HL-60 (cell line): Measurements from ENCODE around the gene AFAP1L2.

Experiments
- GABPA ChIP-seq: IDR thresholded peaks from 2 replicates; pipeline ENCODE4 v1.6.1; 2012; ENCODE audit warnings: low read depth
- POLR2AphosphoS5 ChIP-seq: IDR thresholded peaks from 2 replicates; pipeline ENCODE4 v1.6.1; 2012; ENCODE audit warnings: low read depth
- SPI1 ChIP-seq: IDR thresholded peaks from 2 replicates; pipeline ENCODE4 v1.6.1; 2012; ENCODE audit warnings: low read depth, mild to moderate bottlenecking, borderline replicate concordance
- TF ChIP-seq, protein P1 (sequence below): IDR thresholded peaks from 2 replicates; pipeline ENCODE4 v1.6.1; 2012; ENCODE audit warnings: low read depth; ENCODE audit not compliant: insufficient replicate concordance
- TF ChIP-seq, protein P2 (sequence below): IDR thresholded peaks from one replicate; pipeline ENCODE4 v1.5.1; 2011; ENCODE audit warnings: low read length, control low read depth, inconsistent platforms; ENCODE audit not compliant: insufficient read depth

DNA sequence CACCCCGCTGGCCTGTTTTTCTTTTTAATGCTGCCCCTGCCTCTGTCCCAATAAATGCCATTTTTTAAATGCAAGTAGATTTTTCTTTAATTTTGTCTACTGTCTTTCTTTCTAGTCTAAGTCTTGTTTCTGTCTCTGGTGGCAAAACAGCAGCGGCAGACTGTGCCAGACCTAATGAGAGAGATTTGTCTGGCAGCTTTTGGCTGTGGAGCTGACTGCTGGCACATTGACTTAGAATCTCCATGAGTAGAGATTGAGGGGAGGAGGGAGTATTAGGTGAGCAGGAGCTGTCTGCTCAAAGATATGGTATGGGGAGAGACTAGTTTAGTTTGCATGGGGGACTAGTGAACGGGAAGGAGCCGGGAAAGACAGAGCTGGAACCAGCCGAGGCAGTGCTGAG is 152.2 kb downstream of the AFAP1L2 start:
- TF ChIP-seq, protein P1, sequence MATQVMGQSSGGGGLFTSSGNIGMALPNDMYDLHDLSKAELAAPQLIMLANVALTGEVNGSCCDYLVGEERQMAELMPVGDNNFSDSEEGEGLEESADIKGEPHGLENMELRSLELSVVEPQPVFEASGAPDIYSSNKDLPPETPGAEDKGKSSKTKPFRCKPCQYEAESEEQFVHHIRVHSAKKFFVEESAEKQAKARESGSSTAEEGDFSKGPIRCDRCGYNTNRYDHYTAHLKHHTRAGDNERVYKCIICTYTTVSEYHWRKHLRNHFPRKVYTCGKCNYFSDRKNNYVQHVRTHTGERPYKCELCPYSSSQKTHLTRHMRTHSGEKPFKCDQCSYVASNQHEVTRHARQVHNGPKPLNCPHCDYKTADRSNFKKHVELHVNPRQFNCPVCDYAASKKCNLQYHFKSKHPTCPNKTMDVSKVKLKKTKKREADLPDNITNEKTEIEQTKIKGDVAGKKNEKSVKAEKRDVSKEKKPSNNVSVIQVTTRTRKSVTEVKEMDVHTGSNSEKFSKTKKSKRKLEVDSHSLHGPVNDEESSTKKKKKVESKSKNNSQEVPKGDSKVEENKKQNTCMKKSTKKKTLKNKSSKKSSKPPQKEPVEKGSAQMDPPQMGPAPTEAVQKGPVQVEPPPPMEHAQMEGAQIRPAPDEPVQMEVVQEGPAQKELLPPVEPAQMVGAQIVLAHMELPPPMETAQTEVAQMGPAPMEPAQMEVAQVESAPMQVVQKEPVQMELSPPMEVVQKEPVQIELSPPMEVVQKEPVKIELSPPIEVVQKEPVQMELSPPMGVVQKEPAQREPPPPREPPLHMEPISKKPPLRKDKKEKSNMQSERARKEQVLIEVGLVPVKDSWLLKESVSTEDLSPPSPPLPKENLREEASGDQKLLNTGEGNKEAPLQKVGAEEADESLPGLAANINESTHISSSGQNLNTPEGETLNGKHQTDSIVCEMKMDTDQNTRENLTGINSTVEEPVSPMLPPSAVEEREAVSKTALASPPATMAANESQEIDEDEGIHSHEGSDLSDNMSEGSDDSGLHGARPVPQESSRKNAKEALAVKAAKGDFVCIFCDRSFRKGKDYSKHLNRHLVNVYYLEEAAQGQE = no peak
- TF ChIP-seq POLR2AphosphoS5 (no peak), SPI1 (no peak), GABPA (no peak)
- TF ChIP-seq, protein P2, sequence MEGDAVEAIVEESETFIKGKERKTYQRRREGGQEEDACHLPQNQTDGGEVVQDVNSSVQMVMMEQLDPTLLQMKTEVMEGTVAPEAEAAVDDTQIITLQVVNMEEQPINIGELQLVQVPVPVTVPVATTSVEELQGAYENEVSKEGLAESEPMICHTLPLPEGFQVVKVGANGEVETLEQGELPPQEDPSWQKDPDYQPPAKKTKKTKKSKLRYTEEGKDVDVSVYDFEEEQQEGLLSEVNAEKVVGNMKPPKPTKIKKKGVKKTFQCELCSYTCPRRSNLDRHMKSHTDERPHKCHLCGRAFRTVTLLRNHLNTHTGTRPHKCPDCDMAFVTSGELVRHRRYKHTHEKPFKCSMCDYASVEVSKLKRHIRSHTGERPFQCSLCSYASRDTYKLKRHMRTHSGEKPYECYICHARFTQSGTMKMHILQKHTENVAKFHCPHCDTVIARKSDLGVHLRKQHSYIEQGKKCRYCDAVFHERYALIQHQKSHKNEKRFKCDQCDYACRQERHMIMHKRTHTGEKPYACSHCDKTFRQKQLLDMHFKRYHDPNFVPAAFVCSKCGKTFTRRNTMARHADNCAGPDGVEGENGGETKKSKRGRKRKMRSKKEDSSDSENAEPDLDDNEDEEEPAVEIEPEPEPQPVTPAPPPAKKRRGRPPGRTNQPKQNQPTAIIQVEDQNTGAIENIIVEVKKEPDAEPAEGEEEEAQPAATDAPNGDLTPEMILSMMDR = no peak
